GM19468 (cell line): ENCODE results near the gene ZRANB1.

ENCODE experiments used
- ATAC-seq: cut with Tn5 transposase; IDR thresholded peaks from one replicate; pipeline ENCODE4 v1.9.1; 2021; ENCODE audit warnings: mild to moderate bottlenecking, moderate library complexity, moderate number of reproducible peaks; ENCODE audit not compliant: unreplicated experiment; ENCODE audit errors: extremely low read depth

Gene ZRANB1

DNA sequence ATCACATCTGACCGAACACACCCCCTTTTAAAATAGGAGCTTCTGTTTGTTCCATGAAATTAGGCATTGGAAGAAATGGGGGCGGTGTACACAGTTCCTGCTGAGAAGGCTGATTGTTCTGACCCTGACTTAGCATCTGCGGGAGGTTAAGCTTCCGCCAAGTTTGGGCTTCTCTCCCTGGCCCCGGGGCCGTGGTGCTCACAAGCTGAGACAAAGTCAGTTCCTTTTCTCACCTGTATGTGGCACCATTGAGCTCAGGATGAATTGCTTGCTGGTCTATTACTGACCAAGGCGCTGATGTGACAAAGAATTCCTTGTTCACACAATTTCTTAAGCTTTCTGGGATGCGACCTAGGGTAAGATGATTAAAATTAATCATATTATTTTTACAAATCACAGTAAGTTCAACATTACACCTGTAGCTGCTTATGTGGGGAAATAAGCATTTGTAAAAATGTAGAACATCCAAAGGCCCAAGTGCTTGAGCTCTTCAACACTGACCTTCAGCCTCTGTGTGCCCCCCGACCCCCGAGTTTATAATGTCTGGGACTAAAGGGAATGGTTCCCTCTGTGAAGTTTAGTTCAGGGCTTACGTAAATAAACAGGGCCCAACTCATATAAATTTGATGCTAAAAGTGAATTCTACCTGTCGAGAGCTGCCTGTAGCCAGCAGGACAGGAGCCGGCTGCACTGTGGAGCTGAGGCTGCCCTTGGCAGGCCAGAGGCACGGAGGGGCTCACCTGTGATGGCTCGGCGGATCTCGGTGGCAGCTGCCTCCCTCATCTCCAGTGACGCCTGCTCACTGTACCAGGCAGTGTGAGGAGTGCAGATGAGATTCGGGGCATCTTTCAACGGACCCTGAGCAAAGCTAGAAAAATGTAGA lies 50.8 kb downstream of the ZRANB1 start:
- peak; percentile 55 for ATAC-seq

DNA sequence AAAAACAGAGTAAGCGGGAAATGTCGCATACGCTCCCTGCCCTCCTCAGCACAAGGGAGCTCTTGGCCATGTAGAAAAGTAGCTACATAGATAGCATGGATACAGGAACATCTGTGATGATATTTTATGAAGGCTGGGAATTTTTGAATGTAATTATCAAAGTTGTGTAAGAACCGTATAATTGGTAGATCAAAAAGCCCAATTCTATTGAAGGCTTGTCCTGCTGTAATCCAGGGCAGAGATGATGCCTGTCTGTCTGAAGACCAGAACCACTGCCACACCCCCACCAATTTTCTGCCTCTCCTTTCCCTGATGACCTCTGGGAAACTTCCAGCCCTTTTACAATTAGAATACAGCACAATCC lies 51.4 kb downstream of the ZRANB1 start:
- no peak for ATAC-seq

DNA sequence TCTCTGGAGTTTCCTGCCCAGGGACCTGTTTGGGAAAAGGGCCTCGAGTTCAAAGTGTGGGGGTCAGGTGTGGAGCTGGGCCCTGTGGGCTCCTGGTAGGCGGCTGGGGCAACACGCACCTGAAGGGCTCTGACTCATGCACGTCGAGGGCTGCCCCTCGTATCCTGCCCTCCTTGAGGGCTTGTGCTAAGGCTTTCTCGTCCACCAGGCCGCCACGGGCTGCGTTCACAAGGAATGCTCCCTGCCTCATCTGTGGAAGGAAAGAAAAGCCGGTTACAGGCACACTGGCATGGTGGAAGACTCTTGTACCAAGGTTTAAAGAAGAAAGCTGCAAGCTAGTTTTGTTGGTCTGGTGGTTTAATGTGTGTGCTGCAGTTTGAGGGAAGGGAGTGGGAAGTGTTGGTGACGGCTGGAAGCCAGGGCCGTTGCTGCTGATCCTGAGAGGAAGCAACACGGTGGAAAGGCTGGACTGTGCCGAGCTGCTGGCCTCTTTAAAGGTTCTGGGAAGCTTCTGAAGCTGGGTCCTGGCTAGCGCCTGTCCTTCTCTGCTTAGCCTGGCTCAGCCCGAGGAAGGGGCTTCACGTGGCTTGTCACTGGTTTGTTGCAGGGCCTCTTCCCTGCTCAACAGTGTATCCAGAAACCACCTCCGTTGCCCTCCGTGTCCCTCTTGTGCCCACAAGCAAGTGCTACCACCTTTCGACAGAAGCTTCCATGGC lies 52.0 kb downstream of the ZRANB1 start:
- ATAC-seq = no peak

DNA sequence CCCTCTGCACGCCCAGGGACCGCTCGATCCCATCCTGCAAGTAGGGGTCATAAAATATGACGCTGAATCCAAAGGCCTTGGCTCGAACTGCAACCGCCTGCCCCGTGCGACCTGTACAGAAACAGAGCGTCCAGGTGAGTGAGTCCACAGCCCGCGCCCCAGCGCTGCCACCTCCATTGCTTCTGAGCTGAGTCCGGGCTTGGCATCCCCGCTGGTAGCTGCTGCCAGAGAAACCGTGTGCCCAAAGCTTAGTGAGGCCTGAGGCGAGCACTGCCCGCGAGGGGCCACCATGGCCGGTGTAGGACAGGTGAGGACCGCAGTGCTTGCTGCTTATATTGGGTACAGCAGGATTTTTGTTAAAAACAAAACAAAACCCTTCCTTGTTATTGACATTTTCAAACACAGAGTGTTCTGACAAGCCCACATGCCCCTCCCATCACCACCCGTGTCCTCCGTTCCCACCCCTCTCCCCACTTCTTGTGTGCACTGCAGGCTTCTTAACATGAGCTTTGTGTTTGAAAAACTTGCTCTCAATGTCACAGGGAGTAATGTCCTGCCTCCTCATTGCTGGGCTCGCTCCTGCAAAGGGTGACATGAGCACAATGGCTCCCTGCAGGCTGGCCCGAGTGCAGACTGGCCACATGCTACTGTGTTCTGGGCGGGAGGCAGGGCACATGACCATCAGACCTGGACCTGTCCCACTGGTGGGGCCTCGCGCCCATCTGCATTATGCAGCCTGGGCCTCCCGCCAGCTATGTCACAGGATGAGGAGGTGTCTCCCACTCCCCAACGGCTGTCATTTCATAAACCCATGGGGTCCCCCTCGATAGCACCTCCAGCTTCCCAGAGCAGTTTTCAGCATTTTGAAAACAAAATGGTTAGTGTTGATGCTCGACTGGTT lies 52.9 kb downstream of the ZRANB1 start:
- ATAC-seq = no peak

DNA sequence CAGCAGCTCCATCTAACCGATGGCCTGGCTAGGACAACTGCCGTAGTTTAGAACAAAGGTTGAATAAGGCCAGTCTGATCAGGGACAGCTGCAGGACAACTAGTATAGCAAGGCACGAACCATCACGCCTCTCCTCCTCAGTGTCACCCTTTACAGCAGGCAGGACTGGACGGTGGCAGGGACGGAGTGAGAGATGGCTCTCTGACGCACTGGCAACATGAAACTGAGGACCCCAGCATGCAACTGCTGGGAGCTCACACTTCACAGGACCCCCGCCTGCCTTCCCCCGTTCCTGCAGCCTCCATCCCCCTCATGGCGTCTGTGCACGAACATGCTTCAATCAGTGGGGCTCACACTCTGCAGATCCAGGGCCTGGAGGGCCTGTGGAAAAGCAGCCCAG lies 53.7 kb downstream of the ZRANB1 start:
- no peak for ATAC-seq

DNA sequence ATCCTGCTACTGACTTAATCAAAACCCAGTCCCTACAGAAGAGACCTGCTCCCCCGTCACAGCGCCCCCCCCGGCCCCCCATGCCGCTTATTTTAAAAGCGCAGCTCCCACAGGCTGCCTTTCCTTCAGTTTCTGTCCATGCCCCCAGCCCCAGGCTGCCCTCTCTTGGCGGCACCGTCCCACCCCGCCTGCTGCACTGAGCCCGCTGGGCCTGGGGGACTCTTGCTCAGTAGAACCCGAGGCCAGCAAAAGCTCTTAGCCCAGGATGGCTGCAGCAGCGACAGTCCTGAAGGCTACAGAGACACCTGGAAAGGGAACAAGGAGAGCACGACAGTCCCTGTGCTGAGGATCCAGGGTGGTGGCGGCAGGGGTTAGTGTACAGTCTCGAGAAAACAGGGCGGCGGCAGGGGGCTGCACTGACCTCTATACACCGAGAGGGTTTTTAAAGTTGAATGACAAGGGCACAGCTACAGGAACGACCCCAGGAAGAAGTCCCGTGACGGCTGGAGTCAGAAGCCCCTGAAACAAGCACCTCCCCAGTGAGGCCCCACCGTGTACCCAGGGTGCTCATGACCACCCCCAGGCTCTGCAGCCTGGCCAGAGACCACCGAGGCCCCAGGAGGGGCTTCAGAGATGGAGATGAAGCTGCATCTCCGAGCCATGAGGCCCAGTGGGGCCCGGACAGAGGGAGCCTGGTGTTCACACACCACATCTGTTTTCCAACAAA lies 54.4 kb downstream of the ZRANB1 start:
- no peak for ATAC-seq

DNA sequence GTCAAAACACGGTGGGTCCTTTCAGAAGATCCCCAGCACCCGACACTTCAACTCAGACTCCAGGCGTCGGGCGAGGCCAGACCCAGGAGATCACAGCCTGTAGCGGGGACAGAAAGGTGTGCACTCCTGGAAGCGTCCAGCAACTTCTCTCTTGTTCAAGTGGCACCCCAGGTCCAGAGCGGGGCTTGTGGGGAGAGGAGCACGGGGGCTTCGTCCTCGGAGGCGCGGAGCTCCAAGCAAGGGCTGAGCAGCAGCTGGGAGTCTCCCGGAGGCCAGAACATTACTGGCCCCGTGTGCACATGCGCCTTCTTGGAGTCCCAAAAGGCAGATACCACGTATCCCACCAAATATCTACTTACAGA lies 54.9 kb downstream of the ZRANB1 start:
- ATAC-seq = no peak

DNA sequence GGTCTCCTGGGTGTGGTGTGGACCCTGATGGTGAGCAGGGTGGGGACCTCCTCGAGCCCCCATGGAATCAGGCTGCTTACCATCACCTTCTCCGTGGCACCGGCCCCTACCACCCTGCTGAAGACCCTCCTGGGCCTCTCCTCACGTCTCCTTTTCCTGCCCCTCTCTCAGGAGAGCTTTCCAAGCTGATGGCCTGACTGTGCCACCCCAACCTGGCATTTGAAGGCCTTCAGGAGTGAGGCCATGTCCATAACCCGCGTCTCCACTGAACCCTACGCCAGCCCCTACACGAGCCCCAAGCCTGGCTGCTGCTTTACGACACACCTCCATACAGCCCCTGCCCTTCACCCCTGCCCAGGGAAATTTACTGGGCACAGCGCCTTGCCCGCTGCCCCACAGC lies 55.4 kb downstream of the ZRANB1 start:
- ATAC-seq = no peak

DNA sequence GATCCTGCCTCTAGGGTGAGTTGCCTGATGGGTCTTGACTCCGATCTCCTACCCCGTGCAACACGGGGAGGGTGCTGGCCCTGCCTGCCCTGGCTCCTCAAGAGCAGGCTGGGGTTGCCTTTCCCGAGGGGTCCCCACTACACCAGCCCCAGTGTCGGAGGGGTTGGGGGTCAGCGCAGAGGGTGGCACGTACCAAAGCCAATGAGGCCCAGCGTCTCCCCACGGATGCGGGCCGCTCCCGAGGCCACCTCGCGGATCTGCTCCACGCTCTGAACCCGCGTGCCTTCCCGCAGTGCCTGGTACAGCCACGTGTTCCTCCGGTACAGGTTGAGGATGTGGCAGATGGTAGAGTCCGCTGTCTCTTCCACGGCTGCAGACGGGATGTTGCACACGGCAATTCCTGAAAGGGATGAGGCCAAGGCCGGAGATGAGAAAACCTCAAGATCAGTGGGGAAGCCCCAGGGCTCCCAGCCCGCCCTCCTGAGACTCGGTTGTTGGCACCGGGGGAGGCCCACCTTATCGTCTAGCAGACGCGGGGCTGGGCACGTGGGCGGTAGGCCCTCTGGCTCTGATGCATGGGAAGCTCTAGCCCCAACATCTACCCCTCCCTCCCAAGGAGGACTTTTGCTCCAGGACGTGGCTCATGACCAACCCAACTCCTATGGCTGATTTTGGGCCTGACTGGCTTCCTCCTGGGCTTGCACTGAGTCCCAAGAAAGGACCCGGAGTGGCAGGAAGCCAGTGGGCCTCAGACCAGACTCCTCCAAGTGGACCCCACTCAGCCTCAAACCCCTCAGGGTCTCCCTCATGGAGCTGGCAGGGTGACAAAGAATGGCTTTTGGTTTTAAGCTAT lies 56.1 kb downstream of the ZRANB1 start:
- no peak for ATAC-seq

DNA sequence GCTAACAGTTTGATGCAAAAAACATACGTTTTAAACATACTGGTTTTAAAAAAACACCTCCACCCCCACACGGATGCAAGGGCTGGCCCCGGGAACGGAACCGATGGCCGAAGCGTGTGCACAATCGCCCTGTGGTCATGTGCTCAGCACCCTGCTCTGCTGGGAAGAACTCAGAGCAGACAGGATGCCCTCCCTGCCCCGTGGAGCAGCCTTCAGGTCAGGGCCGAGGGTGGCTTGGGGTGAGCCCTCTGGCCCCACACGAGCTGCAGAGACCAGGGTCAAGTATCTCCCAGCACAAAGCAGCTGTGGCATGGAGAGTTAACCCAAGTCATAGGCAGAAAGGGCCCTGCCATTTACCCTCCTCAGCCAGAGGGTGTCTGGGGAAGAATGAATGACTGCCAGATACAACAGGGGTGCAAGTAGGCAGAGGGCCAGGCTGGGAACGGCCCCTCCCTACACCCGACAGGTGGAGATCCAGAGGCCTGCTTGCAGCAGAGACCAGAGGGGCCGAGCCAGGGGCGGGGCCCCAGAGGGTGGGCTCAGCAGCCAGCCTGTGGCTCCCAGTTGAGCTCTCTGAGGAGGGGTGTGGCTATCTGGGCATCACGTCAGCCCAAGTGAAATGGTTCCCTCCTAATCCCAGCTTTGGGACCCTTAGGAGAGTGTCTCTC lies 56.8 kb downstream of the ZRANB1 start:
- ATAC-seq = no peak

DNA sequence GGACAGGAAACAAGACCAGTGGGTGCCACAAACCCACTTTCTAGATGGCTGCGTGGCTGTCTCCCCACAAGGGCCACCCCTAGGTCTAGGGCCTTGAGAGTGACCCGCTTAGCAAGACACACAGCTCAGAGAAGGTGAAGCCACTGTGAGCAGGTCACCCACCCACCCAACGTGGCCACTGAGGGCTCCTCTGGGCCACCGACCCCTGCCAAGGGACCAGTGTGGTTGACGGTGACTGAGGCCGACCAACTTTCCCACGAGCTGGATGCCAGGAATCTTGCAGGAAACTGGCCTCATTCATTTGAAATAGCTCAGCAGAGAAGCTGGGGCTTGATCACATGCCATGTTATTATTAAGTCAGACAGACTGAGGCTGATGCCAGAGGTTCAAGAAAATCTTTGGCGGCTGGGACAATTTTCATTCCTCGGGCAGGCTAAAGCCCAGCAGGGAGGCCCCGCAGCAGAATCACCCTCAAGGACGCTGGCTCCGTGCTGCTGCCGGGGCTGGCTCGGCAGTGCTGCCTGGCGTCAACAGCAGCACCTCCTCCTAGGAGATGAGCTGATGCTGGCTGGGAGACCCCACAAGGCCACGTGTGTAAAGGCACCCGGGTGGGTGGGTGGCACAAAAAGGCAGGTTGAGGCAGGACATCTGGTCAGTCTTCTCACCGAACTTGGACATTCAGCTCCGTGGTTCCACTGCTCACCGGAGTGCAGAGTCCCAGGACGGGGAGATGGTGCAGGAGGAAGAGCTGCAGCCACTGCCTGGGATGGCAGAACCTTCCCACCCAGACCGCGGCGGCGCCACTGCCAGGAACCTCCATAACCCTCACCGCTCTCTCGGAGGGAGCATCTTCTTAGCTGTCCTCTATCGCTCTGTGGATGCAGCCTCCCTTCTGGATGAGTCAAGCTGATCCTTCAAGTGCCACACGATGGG lies 57.8 kb downstream of the ZRANB1 start:
- no peak for ATAC-seq

DNA sequence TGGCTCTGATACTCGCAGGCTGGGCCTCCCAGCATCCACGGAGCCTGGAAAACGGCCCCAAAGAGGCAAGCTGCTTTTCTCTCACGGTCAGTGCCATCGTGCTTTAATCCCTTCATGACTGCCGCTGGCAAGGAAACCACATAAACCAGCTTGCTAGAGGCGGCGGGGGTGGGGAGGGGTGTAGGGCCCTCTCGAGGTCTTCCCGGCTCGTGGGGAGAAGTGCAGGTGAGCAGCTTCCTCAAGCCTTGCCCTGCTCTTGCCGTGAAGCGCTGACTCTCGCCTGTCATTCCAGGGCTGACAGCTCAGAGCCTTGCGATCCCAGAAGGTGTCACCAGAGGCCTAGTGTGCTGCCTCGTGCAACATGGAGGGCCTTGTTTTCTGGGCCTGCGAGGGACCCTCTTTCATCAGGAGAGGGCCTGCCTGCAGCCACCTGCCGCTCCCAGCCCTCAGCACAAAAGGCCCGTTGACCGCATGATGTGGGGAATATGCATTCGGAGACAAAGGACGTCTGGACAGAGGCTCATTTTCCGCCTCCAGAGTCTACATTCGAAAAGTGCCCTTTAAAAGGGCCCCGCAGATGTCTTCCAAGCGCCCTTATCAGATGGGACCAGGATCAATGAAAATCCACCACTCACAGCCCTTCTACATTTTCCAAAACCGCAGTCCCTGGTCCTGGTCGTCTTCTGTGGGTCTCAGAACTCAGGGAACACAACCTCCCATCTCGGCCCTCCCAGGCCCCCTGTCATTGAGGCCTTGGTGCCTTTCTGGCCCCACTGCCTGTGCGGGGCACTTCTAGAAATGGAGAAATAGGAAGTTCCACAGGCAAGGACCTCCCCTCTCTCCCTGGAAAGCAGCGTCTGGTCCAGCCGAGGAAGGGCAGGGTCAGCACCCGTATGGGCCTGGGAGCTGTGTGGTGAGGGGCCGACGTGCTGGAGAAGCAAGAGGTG lies 58.7 kb downstream of the ZRANB1 start:
- no peak for ATAC-seq

DNA sequence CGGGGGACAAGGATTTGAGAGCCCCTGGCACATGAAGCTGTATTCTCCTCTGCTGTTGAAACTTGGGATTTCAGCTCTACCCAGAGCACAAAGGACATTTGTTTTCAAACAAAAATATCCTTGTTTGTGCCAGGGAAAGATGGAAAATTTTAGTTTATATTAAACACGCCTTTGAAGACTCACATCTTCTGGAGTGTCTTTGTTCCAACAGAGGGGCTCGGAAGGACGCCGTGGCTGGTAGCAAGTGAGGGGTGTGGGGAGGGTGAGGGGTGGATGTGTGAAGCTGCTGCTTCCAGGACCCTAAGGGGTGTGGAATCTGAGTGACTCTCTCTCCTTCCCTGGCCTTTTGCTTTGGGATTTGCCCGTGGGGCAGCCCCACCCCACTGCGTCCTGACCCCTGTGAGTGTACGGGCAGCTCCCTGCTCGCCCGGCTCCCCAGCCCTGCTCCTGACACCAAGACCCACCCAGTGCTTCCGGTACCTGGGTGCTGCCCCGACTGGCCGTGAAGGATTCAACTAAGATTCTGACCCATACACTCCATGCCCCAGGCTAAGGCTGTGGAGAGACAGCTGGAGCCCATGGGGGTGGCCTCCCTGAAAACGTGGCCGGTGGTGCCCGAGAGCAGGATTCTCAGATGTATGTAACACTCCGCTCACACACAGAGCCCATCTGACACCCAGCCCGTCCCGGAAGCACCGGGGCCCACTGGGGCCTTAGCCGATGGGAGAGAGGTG lies 59.6 kb downstream of the ZRANB1 start:
- ATAC-seq = no peak

DNA sequence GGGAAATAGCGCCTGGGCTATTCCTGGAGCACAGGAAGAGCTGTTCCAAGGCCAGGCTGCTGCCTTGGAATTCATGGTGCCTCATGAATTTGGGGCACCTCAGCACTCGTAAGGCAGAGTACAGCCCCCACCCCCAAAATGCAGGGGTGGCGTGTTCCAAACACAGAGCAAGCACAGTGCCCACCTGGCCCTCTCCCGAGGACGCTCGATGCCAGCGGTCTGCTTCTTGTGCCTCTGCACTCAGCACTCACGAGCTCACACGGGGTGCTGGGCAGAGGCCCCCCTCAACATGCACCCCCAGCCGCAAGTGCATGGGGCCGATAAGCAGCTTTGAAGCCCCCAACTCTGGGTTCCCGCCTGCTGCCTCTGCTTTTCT lies 60.1 kb downstream of the ZRANB1 start:
- ATAC-seq = no peak

DNA sequence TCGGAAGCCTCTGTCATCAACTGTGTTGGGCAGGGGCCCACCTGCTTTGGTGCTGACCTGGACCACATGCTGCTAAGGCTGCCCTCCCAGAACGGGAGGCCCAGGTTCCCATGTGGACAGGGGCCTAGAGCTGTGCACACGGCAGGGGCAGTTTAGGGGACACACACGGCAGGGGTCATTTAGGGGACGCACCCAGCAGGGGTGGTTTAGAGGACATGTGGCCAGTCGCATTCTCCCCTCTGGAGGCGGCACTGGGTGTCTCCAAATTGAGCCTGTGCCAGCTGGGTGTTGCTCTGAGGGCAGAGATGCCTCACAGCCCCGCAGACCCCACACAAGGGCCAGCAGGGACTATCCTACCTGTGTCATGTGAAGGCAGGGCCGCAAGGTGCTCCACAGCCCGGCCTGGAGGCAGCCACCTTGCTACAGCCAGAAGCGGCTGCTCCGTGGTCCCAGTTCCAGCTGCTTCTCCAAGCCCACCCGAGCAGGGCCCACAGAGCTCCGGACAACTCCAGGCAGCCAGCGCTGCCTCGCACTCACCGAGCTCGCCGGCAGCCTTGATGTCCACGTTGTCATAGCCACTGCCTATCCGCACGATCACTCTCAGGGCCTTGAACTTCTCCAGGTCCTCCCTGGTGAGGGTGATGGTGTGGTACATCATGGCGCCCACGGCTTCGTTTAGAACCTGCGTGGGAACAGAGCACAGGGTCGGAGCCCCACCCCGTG lies 60.7 kb downstream of the ZRANB1 start:
- no peak for ATAC-seq
